ENCODE measurements around the gene HIVEP3. TPM values are rescaled to one million over a fixed set of nuclear protein-coding genes. Genes with fewer than 3 reads are reported as not detected.

The HIVEP3 gene
- total RNA-seq, 1 experiment from 2014 or later: 2.8 TPM

DNA sequence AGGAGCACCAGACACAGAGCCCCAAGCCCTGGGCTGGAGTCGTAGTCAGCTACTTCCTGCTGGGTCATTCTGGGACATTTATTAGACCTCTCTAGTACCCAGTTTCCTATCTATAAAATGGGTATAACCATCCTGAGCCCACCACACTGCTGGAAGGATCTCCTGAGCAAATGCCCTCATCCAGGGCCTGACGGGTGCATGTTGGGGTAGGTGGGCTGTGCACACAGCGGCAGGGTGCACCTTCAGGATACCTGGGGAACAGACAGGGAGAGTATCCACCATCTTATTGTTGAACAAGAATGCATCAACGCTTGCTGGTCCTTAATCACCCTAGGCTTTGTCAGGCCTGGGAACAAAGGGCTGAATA is 191.0 kb downstream of the HIVEP3 start:
- no peak overlapping the region for H3K27ac ChIP-seq
- H3K36me3 ChIP-seq: no peaks in the 10 kb centered on the region
- no peak overlapping the region for H3K4me3 ChIP-seq
- peaks cover 24% of the 10 kb centered on the region for H3K4me1 ChIP-seq
- no peak for DNase-seq
- H3K9me3 ChIP-seq (replicated peaks): no peaks in the 10 kb centered on the region
- no peaks in the 10 kb centered on the region; the same call in 1 of the 2 replicates for H3K27me3 ChIP-seq

DNA sequence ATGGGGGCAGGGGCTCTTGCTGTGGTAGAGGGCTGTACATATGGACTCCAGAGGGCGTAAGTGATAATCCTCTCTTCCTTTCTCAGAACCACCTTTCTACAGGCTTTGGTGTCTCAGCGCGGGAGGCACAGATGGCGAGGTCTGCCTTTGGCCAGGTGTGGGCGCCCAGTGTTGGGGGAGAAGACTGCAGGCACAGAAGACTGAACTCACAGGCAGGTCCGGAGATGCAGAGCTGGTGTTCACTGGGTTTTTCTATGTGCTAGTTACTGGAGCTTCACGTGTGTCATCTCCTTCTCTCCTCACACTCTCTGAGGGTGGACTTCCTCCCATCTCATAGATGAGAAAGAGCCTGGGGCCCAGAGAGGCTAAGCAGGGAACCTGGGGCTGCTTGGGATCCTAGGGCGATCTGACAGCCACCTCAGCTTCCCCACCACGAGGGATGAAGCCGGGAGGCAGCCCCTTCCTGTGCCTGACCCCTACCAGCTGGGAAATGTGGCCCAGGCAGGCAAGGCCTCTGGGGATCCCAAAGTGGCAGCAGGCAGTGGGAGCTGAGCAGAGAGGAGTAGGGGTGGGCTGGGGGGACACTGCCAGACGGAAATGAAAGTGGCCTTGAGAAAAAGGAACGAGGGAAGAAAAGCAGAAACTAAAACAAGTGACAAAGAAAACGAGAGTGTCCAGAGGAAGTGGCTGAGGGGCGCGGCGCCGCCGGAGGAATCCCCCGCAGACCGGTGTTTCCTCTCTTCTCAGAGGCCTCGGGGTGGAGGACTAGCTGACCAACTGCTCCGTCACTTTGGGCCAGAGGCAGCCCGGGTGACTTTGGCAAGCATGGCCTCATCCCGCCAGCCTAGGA is 191.6 kb downstream of the HIVEP3 start:
- H3K27me3 ChIP-seq: no peaks in the 10 kb centered on the region; the same call in 1 of the 2 replicates
- H3K4me1 ChIP-seq: peaks cover 24% of the 10 kb centered on the region
- no peak for DNase-seq
- H3K36me3 ChIP-seq: no peaks in the 10 kb centered on the region
- no peak overlapping the region for H3K27ac ChIP-seq
- H3K9me3 ChIP-seq (replicated peaks): no peaks in the 10 kb centered on the region
- H3K4me3 ChIP-seq: no peak overlapping the region

DNA sequence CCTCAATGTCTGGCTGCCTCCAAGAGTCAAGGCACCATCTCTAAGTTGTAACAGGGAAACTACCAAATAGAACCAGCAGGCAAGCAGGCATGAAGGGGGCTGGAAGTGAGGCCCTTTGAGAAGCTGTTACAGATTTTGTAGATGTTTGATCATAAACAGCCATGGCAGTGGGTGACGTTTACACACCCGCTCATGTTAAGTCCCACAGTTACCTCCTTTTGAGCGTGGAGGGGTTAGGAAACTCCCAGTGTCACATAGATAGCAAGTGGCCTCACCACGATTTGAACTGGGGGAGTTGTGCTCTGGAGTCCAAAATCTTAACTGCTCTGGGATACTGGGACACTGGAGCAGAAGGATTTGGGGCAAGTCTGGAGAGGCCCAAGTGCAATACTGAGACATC is 192.4 kb downstream of the HIVEP3 start:
- H3K4me3 ChIP-seq: no peak overlapping the region
- DNase-seq: no peak
- H3K27me3 ChIP-seq: no peaks in the 10 kb centered on the region; the same call in 1 of the 2 replicates
- no peaks in the 10 kb centered on the region for H3K36me3 ChIP-seq
- no peaks in the 10 kb centered on the region for H3K9me3 ChIP-seq (replicated peaks)
- H3K4me1 ChIP-seq: peaks cover 24% of the 10 kb centered on the region
- no peak overlapping the region for H3K27ac ChIP-seq

DNA sequence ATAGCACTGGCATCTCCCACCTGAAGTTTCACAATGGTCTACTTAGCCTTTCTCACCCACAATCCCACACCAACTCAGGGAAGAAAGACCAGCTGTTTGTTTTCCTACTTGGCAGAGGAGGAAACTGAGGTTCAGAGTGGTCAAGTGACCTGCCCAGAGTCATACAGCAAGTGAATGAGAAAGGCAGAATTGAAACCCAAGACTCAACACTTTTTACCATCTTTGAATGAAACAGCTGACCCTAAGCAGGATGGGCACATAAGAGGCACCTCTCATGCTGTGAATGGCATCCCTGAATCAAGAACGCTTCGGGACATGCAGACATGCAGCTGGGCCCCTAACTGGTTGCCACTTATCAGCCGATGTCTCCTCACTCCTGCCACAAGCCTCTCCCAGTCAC is 193.8 kb downstream of the HIVEP3 start:
- Histone ChIP-seq H3K4me1 (peaks cover 24% of the 10 kb centered on the region), H3K27ac (no peak overlapping the region), H3K27me3 (no peaks in the 10 kb centered on the region; the same call in 1 of the 2 replicates), H3K36me3 (no peaks in the 10 kb centered on the region), H3K4me3 (no peak overlapping the region), H3K9me3 (replicated peaks) (0 out of 2 replicates have a peak, but pooled peaks cover 4% of the 10 kb centered on the region)
- no peak for DNase-seq

DNA sequence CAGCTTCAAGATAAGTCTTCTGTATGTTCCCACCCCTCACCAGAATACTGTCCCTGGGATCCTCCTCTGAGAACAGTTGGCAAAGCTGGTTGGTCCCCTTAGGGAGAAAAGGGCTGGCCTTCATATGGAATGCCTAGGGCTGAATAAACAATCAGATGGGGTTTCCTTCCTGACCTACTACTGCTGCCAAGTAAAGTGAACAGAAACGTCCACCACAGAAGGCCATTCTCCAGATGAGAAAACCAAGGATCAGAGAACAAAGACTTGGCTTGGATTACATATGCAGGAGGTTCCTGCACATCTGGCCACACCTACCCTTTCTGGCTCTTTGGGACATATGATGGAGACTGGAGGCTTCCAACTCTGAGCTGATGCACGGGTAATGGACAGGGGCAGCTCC is 194.5 kb downstream of the HIVEP3 start:
- H3K36me3 ChIP-seq: no peaks in the 10 kb centered on the region
- no peak overlapping the region for H3K4me3 ChIP-seq
- H3K27ac ChIP-seq: no peak overlapping the region
- H3K9me3 ChIP-seq (replicated peaks): 0 out of 2 replicates have a peak, but pooled peaks cover 4% of the 10 kb centered on the region
- DNase-seq: no peak
- H3K4me1 ChIP-seq: peaks cover 22% of the 10 kb centered on the region
- peaks cover 1% of the 10 kb centered on the region; the same call in 1 of the 2 replicates for H3K27me3 ChIP-seq

DNA sequence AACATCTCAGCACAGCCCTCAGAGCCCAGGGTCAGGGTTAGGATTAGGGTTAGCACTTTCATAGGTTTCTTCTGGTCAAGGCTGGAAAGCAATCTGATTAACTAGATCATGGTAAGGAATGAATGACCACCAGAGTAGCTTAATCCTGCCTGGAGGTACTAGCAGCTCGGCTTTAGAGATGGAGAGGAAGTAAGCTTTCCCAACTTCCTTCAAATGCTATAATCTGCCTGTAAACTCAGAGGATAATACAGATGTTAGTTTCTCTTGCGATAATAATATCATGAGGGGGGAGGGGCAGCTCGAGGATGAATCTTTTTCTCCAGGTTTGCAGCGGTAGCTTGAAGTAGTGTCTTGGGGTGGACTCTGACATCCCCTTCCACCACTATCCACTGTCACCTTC is 194.9 kb downstream of the HIVEP3 start:
- Histone ChIP-seq H3K27ac (no peak overlapping the region), H3K9me3 (replicated peaks) (0 out of 2 replicates have a peak, but pooled peaks cover 4% of the 10 kb centered on the region), H3K36me3 (no peaks in the 10 kb centered on the region), H3K4me1 (peaks cover 18% of the 10 kb centered on the region), H3K27me3 (peaks cover 3% of the 10 kb centered on the region), H3K4me3 (no peak overlapping the region)
- DNase-seq: no peak

DNA sequence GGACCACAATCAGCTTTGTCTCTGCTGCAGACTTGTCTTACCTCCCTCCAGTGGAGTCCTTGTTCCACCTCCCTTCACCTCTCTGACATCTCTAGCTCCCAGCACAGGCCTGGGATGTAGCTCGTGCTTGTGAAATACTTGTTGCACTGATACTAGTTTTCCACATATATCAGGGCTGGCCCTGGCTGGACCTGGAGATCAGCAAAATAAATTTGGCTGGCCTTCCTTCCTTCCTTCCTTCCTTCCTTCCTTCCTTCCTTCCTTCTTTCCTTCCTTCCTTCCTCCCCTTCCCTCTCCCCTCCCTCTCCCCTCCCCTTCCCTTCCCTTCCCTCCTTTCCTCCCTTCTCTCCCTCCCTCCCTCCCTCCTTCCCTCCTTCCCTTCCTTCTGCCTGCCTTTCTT is 196.5 kb downstream of the HIVEP3 start:
- Histone ChIP-seq H3K4me1 (0 out of 2 replicates have a peak, but pooled peaks cover 4% of the 10 kb centered on the region), H3K27me3 (peaks cover 3% of the 10 kb centered on the region), H3K36me3 (no peaks in the 10 kb centered on the region), H3K27ac (no peak overlapping the region), H3K4me3 (no peak overlapping the region), H3K9me3 (replicated peaks) (0 out of 2 replicates have a peak, but pooled peaks cover 4% of the 10 kb centered on the region)
- DNase-seq: no peak

DNA sequence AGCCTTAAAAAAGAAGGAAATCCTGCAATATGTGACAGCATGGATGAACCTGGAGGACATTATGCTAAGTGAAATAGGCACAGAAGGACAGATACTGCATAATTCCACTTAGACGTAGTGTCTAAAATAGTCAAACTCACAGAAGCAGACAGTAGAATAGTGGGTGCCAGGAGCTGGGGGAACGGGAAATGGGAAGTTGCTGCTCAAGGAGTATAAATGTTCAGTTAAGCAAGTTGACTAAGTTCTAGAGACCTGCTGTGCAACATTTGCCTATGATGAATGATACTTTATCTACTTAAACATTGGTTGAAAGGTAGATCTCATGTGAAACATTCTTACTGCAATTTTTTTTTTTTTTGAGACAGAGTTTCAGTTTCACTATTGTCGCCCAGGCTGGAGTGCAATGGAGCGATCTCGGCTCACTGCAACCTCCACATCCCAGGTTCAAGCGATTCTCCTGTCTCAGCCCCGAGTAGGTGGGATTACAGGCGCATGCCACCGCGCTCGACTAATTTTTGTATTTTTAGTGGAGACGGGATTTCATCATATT is 197.8 kb downstream of the HIVEP3 start:
- Histone ChIP-seq H3K27me3 (peaks cover 3% of the 10 kb centered on the region), H3K36me3 (no peaks in the 10 kb centered on the region), H3K4me1 (0 out of 2 replicates have a peak, but pooled peaks cover 4% of the 10 kb centered on the region), H3K27ac (no peak overlapping the region), H3K9me3 (replicated peaks) (0 out of 2 replicates have a peak, but pooled peaks cover 4% of the 10 kb centered on the region), H3K4me3 (no peak overlapping the region)
- DNase-seq: no peak

DNA sequence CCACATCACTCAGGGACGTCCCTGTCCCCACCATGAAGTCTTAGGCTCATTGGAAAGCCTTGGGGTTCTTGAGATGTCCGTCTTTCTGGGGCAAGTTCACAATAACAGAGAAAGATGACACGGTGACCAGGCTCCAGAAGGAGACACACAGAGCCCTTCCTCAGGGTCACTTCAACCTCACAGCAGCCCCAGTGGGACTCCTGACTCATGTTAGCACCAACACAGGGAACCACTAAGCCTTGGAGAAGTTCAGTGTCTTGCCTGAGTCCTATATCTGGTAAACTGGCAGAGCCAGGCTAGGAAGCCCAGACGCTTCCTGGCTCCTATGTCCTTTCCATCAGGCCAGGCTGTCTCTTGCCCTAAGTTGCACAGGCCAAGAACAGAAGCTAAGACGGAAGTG is 199.1 kb downstream of the HIVEP3 start:
- DNase-seq: no peak
- no peaks in the 10 kb centered on the region for H3K36me3 ChIP-seq
- peaks cover 9% of the 10 kb centered on the region for H3K4me1 ChIP-seq
- peaks cover 3% of the 10 kb centered on the region for H3K27me3 ChIP-seq
- H3K4me3 ChIP-seq: no peak overlapping the region
- H3K9me3 ChIP-seq (replicated peaks): 0 out of 2 replicates have a peak, but pooled peaks cover 4% of the 10 kb centered on the region
- no peak overlapping the region for H3K27ac ChIP-seq

DNA sequence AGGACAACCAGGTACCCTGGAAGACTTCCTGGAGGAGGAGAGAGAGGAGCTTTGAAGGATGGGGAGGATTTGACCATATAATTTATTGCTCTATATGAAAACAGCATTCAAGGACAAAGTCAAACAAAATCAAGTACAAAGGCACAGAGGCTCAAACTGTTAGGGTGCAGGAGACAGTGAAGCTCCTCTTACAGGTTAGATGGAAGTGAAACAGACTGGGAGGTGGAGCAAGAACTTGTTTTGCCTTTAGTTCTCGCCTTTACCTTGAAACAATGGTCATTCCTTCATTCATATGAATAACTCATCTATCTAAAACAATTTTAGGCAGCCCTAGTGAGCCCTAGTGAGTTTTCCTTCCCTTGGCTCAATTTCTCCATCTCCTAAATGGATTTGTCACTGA is 199.6 kb downstream of the HIVEP3 start:
- 0 out of 2 replicates have a peak, but pooled peaks cover 4% of the 10 kb centered on the region for H3K9me3 ChIP-seq (replicated peaks)
- H3K36me3 ChIP-seq: no peaks in the 10 kb centered on the region

DNA sequence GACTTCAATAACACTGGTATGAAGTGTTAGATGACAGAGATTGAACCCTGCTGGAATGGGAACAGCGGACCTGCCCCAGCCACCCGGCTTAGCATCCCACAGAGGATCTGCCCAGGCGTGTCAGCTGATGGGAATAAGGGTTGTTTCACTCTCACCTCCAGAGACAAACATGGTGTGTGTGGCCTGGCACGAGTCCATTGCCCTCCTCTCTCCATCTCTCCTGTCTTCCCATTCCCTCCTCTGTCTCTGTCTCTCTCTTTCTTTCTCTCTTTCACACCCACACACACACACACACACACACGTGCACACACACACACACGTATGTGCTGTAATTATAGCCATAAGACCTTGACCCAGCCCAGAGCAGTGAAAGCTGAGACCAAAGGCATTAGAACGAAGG is 200.2 kb downstream of the HIVEP3 start:
- H3K27ac ChIP-seq: no peak overlapping the region
- H3K9me3 ChIP-seq (replicated peaks): 0 out of 2 replicates have a peak, but pooled peaks cover 4% of the 10 kb centered on the region
- DNase-seq: no peak
- H3K4me3 ChIP-seq: no peak overlapping the region
- H3K4me1 ChIP-seq: peaks cover 16% of the 10 kb centered on the region
- H3K36me3 ChIP-seq: no peaks in the 10 kb centered on the region
- peaks cover 3% of the 10 kb centered on the region for H3K27me3 ChIP-seq

More for the DNA sequence above, 199.6 kb downstream of the HIVEP3 start:
- Histone ChIP-seq H3K27ac (no peak overlapping the region), H3K4me1 (peaks cover 12% of the 10 kb centered on the region), H3K4me3 (no peak overlapping the region), H3K27me3 (peaks cover 3% of the 10 kb centered on the region)
- DNase-seq: no peak

DNA sequence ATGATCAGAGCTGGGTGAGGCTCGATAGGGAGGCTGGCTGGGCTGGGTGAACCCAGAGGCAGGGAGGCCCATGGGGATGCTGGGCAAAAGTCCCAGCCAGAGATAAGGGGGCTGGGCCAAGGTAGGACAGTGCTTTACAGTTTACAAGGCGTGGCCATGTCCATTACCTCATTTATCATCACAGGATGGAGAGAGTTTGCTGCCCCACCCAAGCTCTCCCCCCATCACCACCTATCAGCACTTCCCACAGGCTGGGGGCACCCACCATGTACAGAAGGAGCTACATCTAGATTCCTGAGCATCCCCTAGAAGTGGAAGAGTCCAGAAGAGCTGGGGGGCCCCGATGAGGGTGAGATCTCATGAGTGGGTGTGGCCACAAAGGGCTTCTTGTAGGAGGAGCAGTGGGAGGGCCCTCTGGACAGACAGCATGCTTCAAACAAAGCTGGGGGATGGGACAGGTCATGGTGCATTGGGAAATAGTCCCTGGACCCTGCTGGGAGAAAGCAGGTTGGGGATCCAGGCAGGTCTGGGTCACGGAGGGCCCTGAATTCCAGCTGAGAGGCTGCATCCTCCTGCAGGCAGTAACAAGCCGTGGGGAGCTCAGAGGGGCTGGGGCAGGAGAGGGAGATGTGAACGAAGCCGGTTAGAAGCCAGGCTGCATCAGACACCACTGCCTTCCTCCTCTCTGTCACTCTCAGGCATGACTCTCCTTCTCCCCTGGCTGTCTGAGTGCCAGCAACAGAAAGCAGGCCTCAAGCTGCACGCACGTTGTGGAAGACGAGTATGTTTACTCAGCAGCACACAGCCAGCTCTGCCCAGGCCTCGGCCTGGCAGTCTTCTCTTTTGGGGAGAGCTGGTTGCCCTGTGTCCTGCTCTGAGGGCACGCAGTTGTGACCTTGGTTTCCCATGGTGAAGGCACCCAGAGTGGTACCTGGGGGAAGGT is 202.3 kb downstream of the HIVEP3 start:
- peaks cover 3% of the 10 kb centered on the region for H3K27me3 ChIP-seq
- DNase-seq: no peak
- H3K36me3 ChIP-seq: no peaks in the 10 kb centered on the region
- H3K27ac ChIP-seq: no peak overlapping the region
- H3K4me3 ChIP-seq: no peak overlapping the region
- H3K9me3 ChIP-seq (replicated peaks): 0 out of 2 replicates have a peak, but pooled peaks cover 4% of the 10 kb centered on the region
- peaks cover 25% of the 10 kb centered on the region for H3K4me1 ChIP-seq

DNA sequence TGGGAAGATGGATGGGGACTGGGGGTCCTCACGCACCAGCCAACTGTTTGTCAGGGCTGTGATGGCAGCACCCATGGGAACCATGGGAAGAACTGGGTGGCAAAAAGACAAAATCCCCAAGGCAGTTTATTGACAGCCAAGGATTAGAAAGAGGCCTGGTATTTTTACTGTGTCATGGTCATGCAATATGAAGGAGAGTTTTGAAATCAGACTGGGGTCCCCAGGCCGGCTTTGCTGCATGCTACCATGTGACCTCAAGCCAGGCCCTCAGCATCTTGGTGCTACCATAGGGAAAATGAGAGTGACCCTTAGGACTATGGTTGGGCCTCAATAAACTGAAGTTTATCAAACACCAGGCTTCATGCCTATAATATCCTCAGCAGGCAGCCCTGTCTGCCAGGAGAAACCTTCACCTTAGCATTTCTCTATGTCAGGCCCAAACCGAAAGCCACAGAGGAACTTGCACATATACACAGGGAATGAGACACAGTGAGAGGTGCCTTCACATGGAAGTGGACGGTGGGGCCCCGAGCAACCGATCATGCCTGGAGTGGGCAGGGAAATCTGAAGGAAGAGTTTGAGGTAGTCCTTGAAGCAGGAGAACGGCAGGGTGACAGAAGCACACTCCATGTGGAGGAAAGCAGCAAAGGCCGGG is 203.2 kb downstream of the HIVEP3 start:
- no peak for DNase-seq
- no peak overlapping the region for H3K4me3 ChIP-seq
- H3K4me1 ChIP-seq: peaks cover 25% of the 10 kb centered on the region
- no peaks in the 10 kb centered on the region for H3K36me3 ChIP-seq
- peaks cover 6% of the 10 kb centered on the region for H3K27me3 ChIP-seq
- H3K27ac ChIP-seq: no peak overlapping the region
- 0 out of 2 replicates have a peak, but pooled peaks cover 1% of the 10 kb centered on the region for H3K9me3 ChIP-seq (replicated peaks)

Data from SJCRH30 (cell line).